OCI-LY1 (cell line): Measurements from ENCODE around the gene MPDU1.

ENCODE experiments used
- CTCF ChIP-seq: fragments of 200-600 bp; sonication (generic), shearing (Covaris generic); IDR thresholded peaks from 2 replicates; pipeline ENCODE4 v1.5.1; 2017; ENCODE audit warnings: mild to moderate bottlenecking, antibody characterized with exemption, low read length, moderate library complexity, mixed read lengths
- EZH2 ChIP-seq: fragments of 200-600 bp; sonication (generic), shearing (Covaris generic); IDR thresholded peaks from 2 replicates; pipeline ENCODE4 v1.8.0; 2017; ENCODE audit warnings: borderline replicate concordance, mixed run types, mild to moderate bottlenecking, antibody characterized with exemption, low read length, moderate library complexity, mixed read lengths

- no peak for TF ChIP-seq CTCF
- no peak for TF ChIP-seq EZH2
Measured at GRCh38 chr17:7563115-7563869, 20.4 kb upstream of the MPDU1 start.
